ENCODE measurements around the gene MOB3B.
"Not testable (repeated sequence)": the region's sequence is repeated elsewhere in the genome, so short reads cannot be mapped to it uniquely, and the experiment has no call there.

Gene MOB3B

GRCh38 chr9:27448356-27448755 lies 81.3 kb downstream of the MOB3B start:
- not testable (repeated sequence) for DNase-seq (ENCODE audit: low read depth in 2 of 2)

- no peak for DNase-seq (ENCODE audit: low read depth in 2 of 2)
Observed at GRCh38 chr9:27447031-27447683, 82.5 kb downstream of the MOB3B start.

- no peak for DNase-seq (ENCODE audit: low read depth in 2 of 2)
Observed at GRCh38 chr9:27445688-27446087, 83.9 kb downstream of the MOB3B start.

GRCh38 chr9:27445057-27445595 lies 84.5 kb downstream of the MOB3B start:
- DNase-seq (ENCODE audit: low read depth in 2 of 2): no peak

- DNase-seq (ENCODE audit: low read depth in 2 of 2): no peak
Observed at GRCh38 chr9:27442464-27442863, 87.2 kb downstream of the MOB3B start.

- DNase-seq (ENCODE audit: low read depth in 2 of 2): no peak
Observed at GRCh38 chr9:27441741-27442070, 87.9 kb downstream of the MOB3B start.

GRCh38 chr9:27440888-27441740 lies 88.5 kb downstream of the MOB3B start:
- no peak for DNase-seq (ENCODE audit: low read depth in 2 of 2)

GRCh38 chr9:27438522-27438921 lies 91.1 kb downstream of the MOB3B start:
- no peak for DNase-seq (ENCODE audit: low read depth in 2 of 2)

- no peak for DNase-seq (ENCODE audit: low read depth in 2 of 2)
Observed at GRCh38 chr9:27437652-27438373, 91.8 kb downstream of the MOB3B start.

GRCh38 chr9:27436234-27436633 lies 93.4 kb downstream of the MOB3B start:
- DNase-seq (ENCODE audit: low read depth in 2 of 2): no peak

- DNase-seq (ENCODE audit: low read depth in 2 of 2): no peak
Observed at GRCh38 chr9:27433631-27434325, 95.8 kb downstream of the MOB3B start.

GRCh38 chr9:27432308-27432707 lies 97.3 kb downstream of the MOB3B start:
- DNase-seq (ENCODE audit: low read depth in 2 of 2): no peak

- no peak for DNase-seq (ENCODE audit: low read depth in 2 of 2)
Observed at GRCh38 chr9:27431543-27432147, 98.0 kb downstream of the MOB3B start.

- DNase-seq (ENCODE audit: low read depth in 2 of 2): no peak
Observed at GRCh38 chr9:27430750-27431535, 98.7 kb downstream of the MOB3B start.

- DNase-seq (ENCODE audit: low read depth in 2 of 2): no peak
Observed at GRCh38 chr9:27429917-27430316, 99.7 kb downstream of the MOB3B start.

GRCh38 chr9:27429436-27429835 lies 100.2 kb downstream of the MOB3B start:
- DNase-seq (ENCODE audit: low read depth in 2 of 2): no peak

- DNase-seq (ENCODE audit: low read depth in 2 of 2): no peak
Observed at GRCh38 chr9:27428551-27428950, 101.1 kb downstream of the MOB3B start.

- no peak for DNase-seq (ENCODE audit: low read depth in 2 of 2)
Observed at GRCh38 chr9:27427272-27427643, 102.4 kb downstream of the MOB3B start.

GRCh38 chr9:27426511-27427271 lies 102.9 kb downstream of the MOB3B start:
- DNase-seq (ENCODE audit: low read depth in 2 of 2): no peak
